ENCODE measurements around the gene SMKR1. TPM values are rescaled to one million over a fixed set of nuclear protein-coding genes. Genes with fewer than 3 reads are reported as not detected.
"Not testable (repeated sequence)": the region's sequence is repeated elsewhere in the genome, so short reads cannot be mapped to it uniquely, and the experiment has no call there.

SMKR1 gene
- total RNA-seq, 4 donors from 2014 or later: 0.32 to 0.42 TPM; not detected in 2

GRCh38 chr7:129479831-129480230 is 22.5 kb upstream of the SMKR1 start:
- intact Hi-C loops (cut with DNase I; ENCODE audit: low total_unique reads): no loop called here
- DNase-seq (ENCODE audit: low spot score in 2 of 2): no peak
- WGBS, 2 donors: 88 to 93% methylated on average over 1 of the region's 1 CpG
- H3K4me3 ChIP-seq (ENCODE audit: low read depth, poor library complexity, severe bottlenecking): no peak overlapping the region
- TF ChIP-seq POLR2A (IDR thresholded peaks at IDR 0.05) (no peak), CTCF (IDR thresholded peaks at IDR 0.05) (no peak)

GRCh38 chr7:129480674-129481363 is 21.5 kb upstream of the SMKR1 start:
- intact Hi-C loops (cut with DNase I; ENCODE audit: low total_unique reads): no loop called here
- DNase-seq (ENCODE audit: low spot score in 2 of 2): no peak
- no peak overlapping the region for H3K4me3 ChIP-seq (ENCODE audit: low read depth, poor library complexity, severe bottlenecking)
- 94 to 96% methylated on average over 6 of the region's 6 CpGs for WGBS, 2 donors
- TF ChIP-seq POLR2A (IDR thresholded peaks at IDR 0.05): no peak
- TF ChIP-seq CTCF (IDR thresholded peaks at IDR 0.05): no peak

- intact Hi-C loops (cut with DNase I; ENCODE audit: low total_unique reads); H3K4me3 ChIP-seq (ENCODE audit: low read depth, poor library complexity, severe bottlenecking); DNase-seq (ENCODE audit: low spot score in 2 of 2): not testable (repeated sequence)
- 95 to 98% methylated on average over 6 of the region's 6 CpGs for WGBS, 2 donors
These were observed 21.0 kb upstream of the SMKR1 start for GRCh38 chr7:129481376-129481775.

GRCh38 chr7:129482781-129483180 is 19.6 kb upstream of the SMKR1 start:
- intact Hi-C loops (cut with DNase I; ENCODE audit: low total_unique reads): no loop called here
- DNase-seq (ENCODE audit: low spot score in 2 of 2): no peak
- TF ChIP-seq POLR2A (IDR thresholded peaks at IDR 0.05): no peak
- TF ChIP-seq CTCF (IDR thresholded peaks at IDR 0.05): no peak
- 93 to 94% methylated on average over 8 of the region's 8 CpGs for WGBS, 2 donors
- H3K4me3 ChIP-seq (ENCODE audit: low read depth, poor library complexity, severe bottlenecking): no peak overlapping the region

- intact Hi-C loops (cut with DNase I; ENCODE audit: low total_unique reads): no loop called here
- no peak for TF ChIP-seq POLR2A (IDR thresholded peaks at IDR 0.05)
These were observed 12.8 kb upstream of the SMKR1 start for GRCh38 chr7:129489491-129489890.

GRCh38 chr7:129492391-129492790 is 9.9 kb upstream of the SMKR1 start:
- TF ChIP-seq CTCF (IDR thresholded peaks at IDR 0.05) (no peak), POLR2A (IDR thresholded peaks at IDR 0.05) (no peak)
- 75 to 78% methylated on average over 2 of the region's 2 CpGs for WGBS, 2 donors
- no peak overlapping the region for H3K4me3 ChIP-seq (ENCODE audit: low read depth, poor library complexity, severe bottlenecking)
- intact Hi-C loops (cut with DNase I; ENCODE audit: low total_unique reads): no loop called here
- no peak for DNase-seq (ENCODE audit: low spot score in 2 of 2)

More at GRCh38 chr7:129489491-129489890, 12.8 kb upstream of the SMKR1 start:
- H3K4me3 ChIP-seq (ENCODE audit: low read depth, poor library complexity, severe bottlenecking): no peak overlapping the region
- no peak for DNase-seq (ENCODE audit: low spot score in 2 of 2)
- WGBS, 2 donors: 64 to 84% methylated on average over 3 of the region's 3 CpGs

- TF ChIP-seq CTCF (IDR thresholded peaks at IDR 0.05) (no peak), POLR2A (IDR thresholded peaks at IDR 0.05) (no peak)
- WGBS, 2 donors: 77 to 84% methylated on average over 1 of the region's 1 CpG
- DNase-seq (ENCODE audit: low spot score in 2 of 2): no peak
- H3K4me3 ChIP-seq (ENCODE audit: low read depth, poor library complexity, severe bottlenecking): no peak overlapping the region
- intact Hi-C loops (cut with DNase I; ENCODE audit: low total_unique reads): no loop called here
These were observed 8.8 kb upstream of the SMKR1 start for GRCh38 chr7:129493555-129493954.

All from lower leg skin (tissue), 4 donors.